ENCODE measurements around the gene NCOA7.
"Not testable (repeated sequence)": the region's sequence is repeated elsewhere in the genome, so short reads cannot be mapped to it uniquely, and the experiment has no call there.

Gene NCOA7

GRCh38 chr6:125797120-125797885 is 6.5 kb downstream of the NCOA7 start:
- TF ChIP-seq CTCF (conservative IDR thresholded peaks at IDR 0.05; ENCODE audit: low read depth, low read length) = no peak
- H3K4me3 ChIP-seq (ENCODE audit: low read depth, low read length) = no peak overlapping the region
- no peak for DNase-seq (ENCODE audit: low read depth)

GRCh38 chr6:125797886-125798444 is 7.2 kb downstream of the NCOA7 start:
- no peak for TF ChIP-seq CTCF (conservative IDR thresholded peaks at IDR 0.05; ENCODE audit: low read depth, low read length)
- no peak for DNase-seq (ENCODE audit: low read depth)
- H3K4me3 ChIP-seq (ENCODE audit: low read depth, low read length) = no peak overlapping the region

- H3K4me3 ChIP-seq (ENCODE audit: low read depth, low read length) = no peak overlapping the region
- no peak for DNase-seq (ENCODE audit: low read depth)
Observed at GRCh38 chr6:125798734-125799508, 8.2 kb downstream of the NCOA7 start.

GRCh38 chr6:125802383-125802782 is 11.6 kb downstream of the NCOA7 start:
- H3K4me3 ChIP-seq (ENCODE audit: low read depth, low read length) = no peak overlapping the region
- TF ChIP-seq CTCF (conservative IDR thresholded peaks at IDR 0.05; ENCODE audit: low read depth, low read length) = no peak
- no peak for DNase-seq (ENCODE audit: low read depth)

More at GRCh38 chr6:125798734-125799508, 8.2 kb downstream of the NCOA7 start:
- TF ChIP-seq CTCF (conservative IDR thresholded peaks at IDR 0.05; ENCODE audit: low read depth, low read length) = no peak

GRCh38 chr6:125802943-125803377 is 12.2 kb downstream of the NCOA7 start:
- H3K4me3 ChIP-seq (ENCODE audit: low read depth, low read length) = no peak overlapping the region
- no peak for TF ChIP-seq CTCF (conservative IDR thresholded peaks at IDR 0.05; ENCODE audit: low read depth, low read length)
- DNase-seq (ENCODE audit: low read depth) = peak; percentile 67

GRCh38 chr6:125804264-125804663 is 13.5 kb downstream of the NCOA7 start:
- no peak for DNase-seq (ENCODE audit: low read depth)
- no peak overlapping the region for H3K4me3 ChIP-seq (ENCODE audit: low read depth, low read length)
- TF ChIP-seq CTCF (conservative IDR thresholded peaks at IDR 0.05; ENCODE audit: low read depth, low read length) = no peak

- H3K4me3 ChIP-seq (ENCODE audit: low read depth, low read length); DNase-seq (ENCODE audit: low read depth): not testable (repeated sequence)
Observed at GRCh38 chr6:125804866-125805425, 14.2 kb downstream of the NCOA7 start.
